Stimulated activated memory B cell treated with anti-CD40 and anti-IgM and Interleukin-4, amounts not matched to agents 10 μg/mL and 1 μg/mL and 100 μg/mL, for 72 hours (primary cell): ENCODE results near the gene WBP11.
A peak's percentile ranks its signal among the peaks of the same experiment; 100 is the strongest.

Experiments
- ATAC-seq: fragments of 150-1000 bp; cut with Tn5 transposase; 2 replicates; pipeline ENCODE4 v1.10.0; 2021
- H3K27ac Mint-ChIP-seq: one replicate; pipeline ENCODE4 v1.8.0; 2022; ENCODE audit warnings: mild to moderate bottlenecking, mixed read lengths
- H3K27me3 Mint-ChIP-seq: one replicate; pipeline ENCODE4 v1.8.0; 2022; ENCODE audit warnings: mixed read lengths
- H3K36me3 Mint-ChIP-seq: one replicate; pipeline ENCODE4 v1.8.0; 2022; ENCODE audit warnings: mixed read lengths
- H3K4me1 Mint-ChIP-seq: one replicate; pipeline ENCODE4 v1.8.0; 2022; ENCODE audit warnings: mixed read lengths
- H3K4me3 Mint-ChIP-seq: one replicate; pipeline ENCODE4 v1.8.0; 2022; ENCODE audit warnings: mild to moderate bottlenecking, moderate library complexity, mixed read lengths
- H3K9me3 Mint-ChIP-seq: one replicate; pipeline ENCODE4 v1.8.0; 2022; ENCODE audit warnings: mixed read lengths

Gene WBP11

DNA sequence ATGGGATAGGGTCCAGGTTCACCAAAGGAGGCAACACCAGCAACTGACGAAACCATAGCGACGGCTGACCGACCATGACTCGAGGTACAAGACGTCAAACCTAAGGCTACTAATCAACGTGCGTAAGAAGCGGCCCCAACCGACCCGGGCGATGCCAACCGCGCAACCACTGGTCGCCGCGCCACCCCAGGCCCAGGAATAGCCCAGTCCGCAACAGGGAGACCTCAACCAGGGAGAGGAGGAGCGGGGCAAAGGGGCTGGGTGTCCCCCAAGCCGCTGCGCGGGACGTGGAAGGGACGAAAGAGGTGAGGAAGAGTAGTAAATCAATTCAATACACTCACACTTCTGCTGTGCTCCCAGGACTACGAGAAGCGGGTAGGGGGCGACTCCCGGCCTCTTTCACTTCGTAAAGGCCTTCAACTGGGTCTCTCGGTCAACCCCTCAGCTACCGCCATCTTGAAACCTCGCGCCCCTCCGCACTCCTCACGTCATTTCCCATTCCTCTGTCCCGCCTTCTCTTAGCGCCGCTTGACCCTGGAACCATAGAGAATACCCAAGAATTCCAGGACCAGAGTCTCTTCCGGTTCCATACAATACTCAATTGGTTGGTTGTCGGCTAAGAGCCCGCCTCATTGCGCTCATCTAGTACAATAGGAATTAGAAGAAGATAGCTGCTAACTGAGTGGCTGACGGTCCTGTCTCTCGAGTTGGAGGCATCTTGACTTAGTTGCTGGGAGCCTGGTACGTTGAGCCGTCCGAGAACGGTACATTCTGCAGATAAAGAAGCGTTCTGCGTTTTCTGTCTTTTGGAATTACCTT is at the start of gene WBP11, which contains the start of gene C12orf60:
Gene WBP11 (minus strand): TSS at position 468 of the 819 bp plus-strand sequence. CDS start 2,095 bp downstream, outside the sequence.
Gene C12orf60 (plus strand): TSS at position 660 of the 819 bp plus-strand sequence. CDS start 19,266 bp downstream, outside the sequence.
- H3K36me3 Mint-ChIP-seq = peaks cover 13% of the 10 kb centered on the region
- H3K27me3 Mint-ChIP-seq = no peaks in the 10 kb centered on the region
- no peaks in the 10 kb centered on the region for H3K9me3 Mint-ChIP-seq
- H3K4me3 Mint-ChIP-seq = no peak within 1 kb of the TSS
- H3K4me1 Mint-ChIP-seq = peaks cover 12% of the 10 kb centered on the region
- no peak within 1 kb of the TSS for H3K27ac Mint-ChIP-seq
- peak; percentile 100 for ATAC-seq

DNA sequence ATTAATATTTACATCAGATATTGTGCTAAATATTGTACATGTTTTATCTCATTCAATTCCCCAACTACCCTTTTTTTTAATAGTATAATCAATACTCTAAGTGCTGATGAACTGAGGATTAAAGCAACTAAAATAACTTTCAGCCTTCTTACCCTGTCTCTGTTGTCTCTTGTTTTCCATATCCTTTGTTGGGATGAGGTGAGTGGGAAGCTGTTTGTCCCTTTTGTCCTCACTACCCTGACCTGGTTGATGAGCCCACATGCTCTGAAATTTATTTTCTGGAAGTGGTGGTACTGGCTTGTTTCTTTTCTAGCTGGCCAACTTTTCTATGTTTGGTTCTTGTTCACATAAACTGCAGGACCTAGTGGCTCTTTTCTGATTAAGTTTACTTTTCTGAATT is 49.6 kb upstream of the WBP11 start:
- Mint-ChIP-seq H3K4me1 (peaks cover 14% of the 10 kb centered on the region), H3K27me3 (no peaks in the 10 kb centered on the region), H3K4me3 (no peak overlapping the region), H3K27ac (no peak overlapping the region), H3K9me3 (peaks cover 5% of the 10 kb centered on the region), H3K36me3 (no peaks in the 10 kb centered on the region)
- ATAC-seq = no peak

DNA sequence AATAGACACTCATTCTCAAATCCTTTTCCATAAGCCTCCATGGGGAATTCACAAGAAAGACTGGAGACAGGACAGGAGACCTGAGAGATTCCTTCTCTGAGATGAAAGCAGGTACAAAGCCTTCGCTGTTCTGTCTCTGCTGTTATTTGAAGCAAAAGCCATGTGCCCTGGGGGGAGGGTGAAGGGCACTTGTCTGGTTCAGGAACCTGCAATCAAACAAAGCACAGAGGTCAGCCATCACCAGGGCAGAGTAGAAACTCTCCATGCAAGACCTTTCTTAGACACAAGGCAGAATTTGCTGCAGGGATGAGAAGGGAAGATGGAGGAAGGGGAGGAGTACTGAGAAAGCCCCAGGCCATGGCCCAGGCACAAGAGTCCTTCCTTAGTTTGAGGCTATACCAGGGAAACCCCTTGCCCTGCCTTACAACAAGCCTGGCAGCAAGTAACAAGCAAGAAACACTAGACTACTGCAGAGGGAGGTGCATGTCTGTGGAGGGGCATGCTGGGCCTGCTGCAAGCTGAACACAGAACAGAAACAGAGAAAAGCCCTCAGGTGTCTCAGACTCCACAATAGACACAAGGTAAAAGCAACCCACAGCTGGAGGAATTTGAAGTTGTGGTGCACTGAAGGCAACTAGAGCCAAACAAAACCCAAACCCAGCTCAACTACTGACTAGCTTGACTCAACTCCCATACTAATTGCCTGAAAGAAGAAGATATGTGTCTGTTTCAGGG is 47.8 kb upstream of the WBP11 start:
- Mint-ChIP-seq H3K27me3 (no peaks in the 10 kb centered on the region), H3K36me3 (no peaks in the 10 kb centered on the region), H3K9me3 (peaks cover 1% of the 10 kb centered on the region), H3K4me1 (peaks cover 8% of the 10 kb centered on the region), H3K4me3 (no peak overlapping the region), H3K27ac (no peak overlapping the region)
- ATAC-seq = no peak

DNA sequence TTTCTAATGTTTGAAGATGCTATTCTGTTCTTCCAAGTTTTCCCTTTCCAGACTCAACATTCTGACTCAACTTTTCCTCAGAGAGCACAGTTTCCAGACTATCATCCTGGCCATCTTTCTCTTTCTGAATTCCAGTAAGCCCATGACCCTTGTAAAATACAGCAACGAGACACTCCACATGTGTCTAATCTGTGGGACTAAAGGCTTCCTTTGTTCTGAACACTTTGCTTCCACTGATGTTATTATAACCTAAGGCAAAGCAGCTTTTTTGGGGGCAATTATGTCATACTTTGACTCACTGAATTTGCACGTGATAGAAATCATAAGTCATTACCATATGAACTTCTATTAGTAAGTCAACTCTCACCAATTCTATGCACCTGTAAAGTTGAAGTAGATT is 46.4 kb upstream of the WBP11 start:
- H3K4me1 Mint-ChIP-seq = peaks cover 9% of the 10 kb centered on the region
- H3K27me3 Mint-ChIP-seq = no peaks in the 10 kb centered on the region
- H3K4me3 Mint-ChIP-seq = no peak overlapping the region
- no peaks in the 10 kb centered on the region for H3K9me3 Mint-ChIP-seq
- H3K27ac Mint-ChIP-seq = no peak overlapping the region
- H3K36me3 Mint-ChIP-seq = no peaks in the 10 kb centered on the region
- ATAC-seq = no peak

- H3K9me3 Mint-ChIP-seq = no peaks in the 10 kb centered on the region
- H3K27ac Mint-ChIP-seq = peak overlapping the region; percentile 15
- H3K4me3 Mint-ChIP-seq = no peak overlapping the region
- ATAC-seq = no peak
- no peaks in the 10 kb centered on the region for H3K36me3 Mint-ChIP-seq
- H3K4me1 Mint-ChIP-seq = peaks cover 7% of the 10 kb centered on the region
- H3K27me3 Mint-ChIP-seq = no peaks in the 10 kb centered on the region
Measured at GRCh38 chr12:14846876-14847580, 43.8 kb upstream of the WBP11 start.

- H3K27me3 Mint-ChIP-seq = no peaks in the 10 kb centered on the region
- H3K4me3 Mint-ChIP-seq = no peak overlapping the region
- peaks cover 13% of the 10 kb centered on the region for H3K4me1 Mint-ChIP-seq
- H3K9me3 Mint-ChIP-seq = no peaks in the 10 kb centered on the region
- ATAC-seq = no peak
- H3K36me3 Mint-ChIP-seq = no peaks in the 10 kb centered on the region
- H3K27ac Mint-ChIP-seq = no peak overlapping the region
Measured at GRCh38 chr12:14846042-14846587, 42.8 kb upstream of the WBP11 start.

GRCh38 chr12:14845350-14845750 is 42.1 kb upstream of the WBP11 start:
- Mint-ChIP-seq H3K9me3 (no peaks in the 10 kb centered on the region), H3K36me3 (no peaks in the 10 kb centered on the region), H3K27me3 (no peaks in the 10 kb centered on the region), H3K4me1 (peaks cover 14% of the 10 kb centered on the region), H3K27ac (peak overlapping the region; percentile 69), H3K4me3 (peak overlapping the region; percentile 42)
- peak; percentile 50 for ATAC-seq

DNA sequence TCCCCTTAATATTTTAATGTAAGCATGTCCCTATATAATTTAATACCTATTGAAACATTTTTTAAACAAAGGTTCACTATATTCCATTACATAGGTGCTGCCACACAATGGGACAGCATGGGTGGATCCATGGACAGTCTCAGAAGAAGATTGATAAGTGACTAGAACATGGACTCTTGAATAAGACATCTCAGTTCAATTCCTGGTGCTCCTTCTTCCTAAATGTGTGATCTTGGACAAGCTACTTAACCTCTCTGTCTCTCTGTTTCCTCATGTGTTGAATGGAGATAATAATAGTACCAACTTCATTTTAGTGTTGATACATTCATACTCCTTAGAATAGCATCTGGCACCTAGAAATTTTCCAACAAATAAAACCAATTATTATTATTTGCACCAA is 41.1 kb upstream of the WBP11 start:
- H3K9me3 Mint-ChIP-seq = peaks cover 2% of the 10 kb centered on the region
- peaks cover 2% of the 10 kb centered on the region for H3K36me3 Mint-ChIP-seq
- peaks cover 14% of the 10 kb centered on the region for H3K4me1 Mint-ChIP-seq
- no peak overlapping the region for H3K4me3 Mint-ChIP-seq
- no peak for ATAC-seq
- no peaks in the 10 kb centered on the region for H3K27me3 Mint-ChIP-seq
- no peak overlapping the region for H3K27ac Mint-ChIP-seq

- H3K36me3 Mint-ChIP-seq = peaks cover 7% of the 10 kb centered on the region
- H3K27ac Mint-ChIP-seq = no peak within 1 kb of the TSS
- H3K4me3 Mint-ChIP-seq = no peak within 1 kb of the TSS
- peaks cover 6% of the 10 kb centered on the region for H3K9me3 Mint-ChIP-seq
- H3K27me3 Mint-ChIP-seq = no peaks in the 10 kb centered on the region
- peaks cover 14% of the 10 kb centered on the region for H3K4me1 Mint-ChIP-seq
- ATAC-seq = no peak
Measured at GRCh38 chr12:14843425-14843887, 40.2 kb upstream of the WBP11 start, which contains the start of gene ART4. Gene ART4 (minus strand): TSS chr12:14843526. CDS start chr12:14843113, 413 bp downstream.

DNA sequence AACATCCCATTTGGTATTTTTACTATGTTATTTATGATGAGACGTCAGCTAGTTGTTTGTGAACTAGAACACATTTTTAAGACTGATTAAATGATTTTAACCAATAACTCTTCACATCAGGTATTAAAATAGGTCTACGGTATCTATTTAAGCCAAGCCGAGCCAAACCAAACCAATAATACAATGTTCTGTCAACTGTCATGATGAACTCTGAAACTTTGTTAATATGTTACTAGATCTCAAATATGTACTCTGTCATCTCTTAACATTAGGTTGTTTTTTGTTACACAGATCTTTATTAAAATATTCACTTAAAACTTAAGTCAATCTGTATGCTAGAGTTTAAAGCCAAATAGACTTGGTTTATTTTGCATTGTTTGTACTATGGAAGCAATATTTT is 39.0 kb upstream of the WBP11 start:
- Mint-ChIP-seq H3K36me3 (peaks cover 7% of the 10 kb centered on the region), H3K4me3 (no peak overlapping the region), H3K4me1 (peaks cover 14% of the 10 kb centered on the region), H3K9me3 (peaks cover 6% of the 10 kb centered on the region), H3K27me3 (no peaks in the 10 kb centered on the region), H3K27ac (no peak overlapping the region)
- no peak for ATAC-seq

DNA sequence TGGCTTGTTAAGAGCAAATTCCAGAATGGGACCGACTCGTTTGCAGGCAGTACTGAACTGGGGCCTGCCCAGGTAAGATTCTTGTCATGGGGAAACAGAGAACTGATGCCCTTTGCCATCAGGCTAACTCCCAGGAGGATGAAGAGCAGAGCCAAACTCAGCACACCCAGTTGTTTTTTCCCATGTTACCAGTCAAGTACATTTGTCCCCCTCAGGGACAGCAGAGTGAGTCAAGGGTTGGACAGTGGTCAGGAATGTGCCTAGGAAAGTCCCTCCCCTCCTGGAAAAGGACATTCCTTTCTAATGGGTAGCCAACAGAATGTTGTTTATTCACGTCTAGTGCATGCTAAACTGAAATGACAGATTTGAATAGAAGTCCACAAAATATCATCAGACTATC is 38.5 kb upstream of the WBP11 start:
- H3K27ac Mint-ChIP-seq = no peak overlapping the region
- no peaks in the 10 kb centered on the region for H3K27me3 Mint-ChIP-seq
- peaks cover 7% of the 10 kb centered on the region for H3K36me3 Mint-ChIP-seq
- peaks cover 14% of the 10 kb centered on the region for H3K4me1 Mint-ChIP-seq
- peaks cover 6% of the 10 kb centered on the region for H3K9me3 Mint-ChIP-seq
- no peak for ATAC-seq
- no peak overlapping the region for H3K4me3 Mint-ChIP-seq

GRCh38 chr12:14840616-14841015 is 37.3 kb upstream of the WBP11 start:
- Mint-ChIP-seq H3K4me1 (peaks cover 13% of the 10 kb centered on the region), H3K27me3 (no peaks in the 10 kb centered on the region), H3K27ac (no peak overlapping the region), H3K36me3 (peaks cover 7% of the 10 kb centered on the region), H3K4me3 (no peak overlapping the region), H3K9me3 (peaks cover 6% of the 10 kb centered on the region)
- no peak for ATAC-seq

GRCh38 chr12:14839262-14839661 is 36.0 kb upstream of the WBP11 start:
- H3K27ac Mint-ChIP-seq = no peak overlapping the region
- no peak overlapping the region for H3K4me3 Mint-ChIP-seq
- H3K36me3 Mint-ChIP-seq = peaks cover 7% of the 10 kb centered on the region
- H3K27me3 Mint-ChIP-seq = no peaks in the 10 kb centered on the region
- peaks cover 6% of the 10 kb centered on the region for H3K9me3 Mint-ChIP-seq
- H3K4me1 Mint-ChIP-seq = peaks cover 13% of the 10 kb centered on the region
- ATAC-seq = no peak

GRCh38 chr12:14836336-14837210 is 33.3 kb upstream of the WBP11 start:
- Mint-ChIP-seq H3K4me3 (no peak overlapping the region), H3K27ac (no peak overlapping the region), H3K9me3 (peaks cover 6% of the 10 kb centered on the region), H3K27me3 (no peaks in the 10 kb centered on the region), H3K4me1 (peaks cover 12% of the 10 kb centered on the region), H3K36me3 (peaks cover 13% of the 10 kb centered on the region)
- no peak for ATAC-seq
